Fibroblast of lung (primary cell): ENCODE data around the gene HILPDA. TPM values are rescaled to one million over a fixed set of nuclear protein-coding genes. Genes with fewer than 3 reads are reported as not detected.
A peak's percentile ranks its signal among the peaks of the same experiment; 100 is the strongest.

Source experiments
- DNase-seq, 2 donors: peaks; one replicate each; pipeline versions ENCODE4 v3.0.0 to v3.0.0-alpha.2; 2010; ENCODE audit warnings: low read depth in 2 of 2
- H2AFZ ChIP-seq: 2 replicates; pipeline ENCODE4 v1.5.1; 2012; ENCODE audit warnings: low read length, control low read depth, inconsistent platforms
- H3K27ac ChIP-seq: 2 replicates; pipeline ENCODE4 v1.5.1; 2011; ENCODE audit warnings: low read length, control low read depth; ENCODE audit not compliant: insufficient read depth
- H3K27me3 ChIP-seq: 2 replicates; pipeline ENCODE4 v1.5.1; 2011; ENCODE audit warnings: mild to moderate bottlenecking, low read length; ENCODE audit not compliant: control insufficient read depth, insufficient read depth
- H3K36me3 ChIP-seq: 2 replicates; pipeline ENCODE4 v1.5.1; 2011; ENCODE audit warnings: low read length; ENCODE audit not compliant: control insufficient read depth, insufficient read depth
- H3K4me1 ChIP-seq: 2 replicates; pipeline ENCODE4 v1.5.1; 2011; ENCODE audit warnings: low read length; ENCODE audit not compliant: control insufficient read depth, insufficient read depth; ENCODE audit errors: extremely low read depth
- H3K4me2 ChIP-seq: 2 replicates; pipeline ENCODE4 v1.5.1; 2011; ENCODE audit warnings: low read length, control low read depth; ENCODE audit not compliant: insufficient read depth; ENCODE audit errors: extremely low read depth
- H3K4me3 ChIP-seq, 4 experiments: fragments of 200-600 bp in 1 of 4; sonication (generic) in 1 of 4; replicated peaks in 1 of 4; 2 replicates each; pipeline ENCODE4 v1.5.1; 2011 to 2016; ENCODE audit warnings: low read length in 4 of 4, low read depth in 3 of 4, mild to moderate bottlenecking in 3 of 4, control low read depth in 2 of 4, inconsistent platforms in 1 of 4, mixed read lengths in 1 of 4; ENCODE audit not compliant: insufficient read depth in 1 of 4; ENCODE audit errors: control extremely low read depth in 1 of 4
- H3K79me2 ChIP-seq: 2 replicates; pipeline ENCODE4 v1.5.1; 2012; ENCODE audit warnings: mild to moderate bottlenecking, low read length, inconsistent platforms; ENCODE audit not compliant: control insufficient read depth, insufficient read depth
- H3K9ac ChIP-seq: 2 replicates; pipeline ENCODE4 v1.5.1; 2011; ENCODE audit warnings: mild to moderate bottlenecking, low read length, control low read depth; ENCODE audit not compliant: insufficient read depth
- H3K9me3 ChIP-seq: 2 replicates; pipeline ENCODE4 v1.5.1; 2012; ENCODE audit warnings: low read depth, low read length; ENCODE audit not compliant: control insufficient read depth, insufficient read depth
- H4K20me1 ChIP-seq: 2 replicates; pipeline ENCODE4 v1.5.1; 2011; ENCODE audit warnings: low read length; ENCODE audit not compliant: control insufficient read depth, insufficient read depth; ENCODE audit errors: extremely low read depth
- EZH2 ChIP-seq: IDR thresholded peaks from 2 replicates; pipeline ENCODE4 v1.5.1; 2012; ENCODE audit warnings: low read length, control low read depth, mild to moderate bottlenecking; ENCODE audit errors: missing control alignments
- polyA plus RNA-seq, 2 donors: library from polyadenylated mRNA; depleted of rRNA in 1 of 2; stranded (reverse) in 1 of 2; unstranded in 1 of 2; fragments of >200 nt; gene quantifications; 2 replicates each; pipeline ENCODE4 v1.2.1, GENCODE V29; 2011 to 2012; ENCODE audit warnings: missing spikeins in 1 of 2
- total RNA-seq: library from RNA; depleted of rRNA; stranded (reverse); fragments of >200 nt; gene quantifications from 2 replicates; pipeline ENCODE4 v1.2.1, GENCODE V29; 2014
- TF ChIP-seq, protein P1 (sequence below), 2 donors: IDR thresholded peaks in 1 of 2; conservative IDR thresholded peaks in 1 of 2; 1 replicate in 1 of 2; 2 replicates in 1 of 2; pipeline ENCODE4 v1.5.1; 2011 to 2012; ENCODE audit warnings: low read length in 2 of 2, control low read depth in 1 of 2, inconsistent platforms in 1 of 2, low read depth in 1 of 2, mild to moderate bottlenecking in 1 of 2

Gene HILPDA
- total and polyA plus RNA-seq, 2 donors (not counting 1 experiment from before 2014, with no cell fraction given), result 17.7 to 20.1 TPM

DNA sequence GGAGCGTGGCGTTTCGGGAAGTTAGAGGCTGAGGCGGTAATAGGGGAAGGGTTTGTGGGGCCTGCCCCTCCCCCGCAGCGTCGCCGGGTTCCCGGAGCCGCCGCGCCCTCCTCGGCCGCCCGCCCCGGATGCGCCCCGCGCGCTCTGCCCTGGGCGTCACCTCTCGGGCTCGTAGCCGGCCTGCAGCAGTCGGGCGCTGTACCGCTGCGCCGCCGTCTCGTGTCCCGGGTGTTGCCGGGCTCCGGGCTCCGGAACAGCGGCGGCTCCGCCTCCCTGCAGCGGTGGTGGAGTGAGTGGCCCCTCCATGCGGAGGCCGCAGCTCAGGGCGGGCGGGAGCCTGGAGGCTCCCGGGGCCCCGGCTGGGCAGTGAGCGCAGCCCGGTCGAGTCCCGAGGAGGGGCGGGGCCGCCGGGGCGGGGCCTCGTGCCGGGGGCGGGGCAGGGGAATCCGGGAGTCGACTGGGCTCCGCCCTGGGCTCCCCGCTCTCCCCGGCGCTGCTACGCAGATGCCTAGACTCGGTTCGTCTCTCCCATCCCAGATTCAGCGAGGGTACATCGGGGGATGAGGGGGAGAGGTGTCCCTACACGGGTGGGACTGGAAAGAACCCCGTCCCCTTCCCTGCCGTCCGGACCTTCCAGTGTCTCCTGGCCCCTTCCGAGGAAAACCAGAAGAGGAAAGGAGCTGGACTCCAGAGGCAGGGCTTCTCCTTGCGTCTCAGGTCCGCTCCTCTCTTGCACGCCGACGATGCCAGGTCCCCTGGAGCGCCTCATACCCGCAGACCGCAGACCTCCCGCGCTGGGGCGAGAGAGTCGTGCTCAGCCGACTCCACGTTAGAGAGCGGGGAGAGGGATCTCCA, 45.9 kb upstream of the HILPDA start, which contains the start of gene IMPDH1:
IMPDH1 (minus strand) TSS at position 387 of the 855 bp plus-strand sequence; CDS start at position 306, 81 bp downstream.
- DNase-seq, result peak; percentile 81 to 87
- Histone ChIP-seq H3K79me2 (peaks cover 5% of the 10 kb centered on the region), H3K27me3 (no peaks in the 10 kb centered on the region), H3K4me3 (peak within 1 kb of the TSS; percentile 75 to 92 (median 82)), H3K36me3 (no peaks in the 10 kb centered on the region), H3K27ac (peak within 1 kb of the TSS; percentile 74), H3K9ac (peak within 1 kb of the TSS; percentile 65), H3K4me1 (peaks cover 4% of the 10 kb centered on the region), H2AFZ (peak within 1 kb of the TSS; percentile 100), H3K9me3 (no peaks in the 10 kb centered on the region), H3K4me2 (peak within 1 kb of the TSS; percentile 97), H4K20me1 (no peaks in the 10 kb centered on the region)
- TF ChIP-seq, protein P1, sequence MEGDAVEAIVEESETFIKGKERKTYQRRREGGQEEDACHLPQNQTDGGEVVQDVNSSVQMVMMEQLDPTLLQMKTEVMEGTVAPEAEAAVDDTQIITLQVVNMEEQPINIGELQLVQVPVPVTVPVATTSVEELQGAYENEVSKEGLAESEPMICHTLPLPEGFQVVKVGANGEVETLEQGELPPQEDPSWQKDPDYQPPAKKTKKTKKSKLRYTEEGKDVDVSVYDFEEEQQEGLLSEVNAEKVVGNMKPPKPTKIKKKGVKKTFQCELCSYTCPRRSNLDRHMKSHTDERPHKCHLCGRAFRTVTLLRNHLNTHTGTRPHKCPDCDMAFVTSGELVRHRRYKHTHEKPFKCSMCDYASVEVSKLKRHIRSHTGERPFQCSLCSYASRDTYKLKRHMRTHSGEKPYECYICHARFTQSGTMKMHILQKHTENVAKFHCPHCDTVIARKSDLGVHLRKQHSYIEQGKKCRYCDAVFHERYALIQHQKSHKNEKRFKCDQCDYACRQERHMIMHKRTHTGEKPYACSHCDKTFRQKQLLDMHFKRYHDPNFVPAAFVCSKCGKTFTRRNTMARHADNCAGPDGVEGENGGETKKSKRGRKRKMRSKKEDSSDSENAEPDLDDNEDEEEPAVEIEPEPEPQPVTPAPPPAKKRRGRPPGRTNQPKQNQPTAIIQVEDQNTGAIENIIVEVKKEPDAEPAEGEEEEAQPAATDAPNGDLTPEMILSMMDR (conservative IDR thresholded peaks at IDR 0.05 in 1 of 2, IDR thresholded peaks at IDR 0.05 in 1 of 2; ENCODE audit: low read depth in 1 of 2, low read length in 2 of 2), result no peak
- no peak for TF ChIP-seq EZH2

DNA sequence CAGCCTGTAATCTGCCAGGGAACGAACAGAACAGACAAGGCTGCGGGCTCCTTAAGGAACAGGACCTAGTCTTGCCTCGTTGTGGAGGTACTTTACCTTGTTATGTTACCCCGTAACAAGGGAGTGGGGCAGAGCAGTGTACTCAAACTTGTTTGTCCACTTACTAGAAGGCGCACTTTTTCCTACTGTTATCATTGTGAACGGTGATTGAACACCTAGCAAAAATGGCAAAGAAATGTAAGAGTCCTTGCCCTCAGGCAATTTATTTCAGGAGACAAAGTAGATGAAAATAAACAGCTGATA, 45.3 kb upstream of the HILPDA start:
- Histone ChIP-seq H3K36me3 (no peaks in the 10 kb centered on the region), H3K9me3 (no peaks in the 10 kb centered on the region), H3K27ac (peak overlapping the region; percentile 74), H3K4me2 (peak overlapping the region; percentile 97), H3K27me3 (no peaks in the 10 kb centered on the region), H3K79me2 (no peaks in the 10 kb centered on the region), H3K9ac (peak overlapping the region; percentile 65), H2AFZ (peak overlapping the region; percentile 100), H3K4me3 (peak overlapping the region; percentile 73 to 92 (median 79)), H3K4me1 (peaks cover 4% of the 10 kb centered on the region), H4K20me1 (no peaks in the 10 kb centered on the region)
- TF ChIP-seq, protein P1 (conservative IDR thresholded peaks at IDR 0.05 in 1 of 2, IDR thresholded peaks at IDR 0.05 in 1 of 2; ENCODE audit: low read depth in 1 of 2, low read length in 2 of 2), result no peak
- no peak for TF ChIP-seq EZH2
- DNase-seq, result no peak

DNA sequence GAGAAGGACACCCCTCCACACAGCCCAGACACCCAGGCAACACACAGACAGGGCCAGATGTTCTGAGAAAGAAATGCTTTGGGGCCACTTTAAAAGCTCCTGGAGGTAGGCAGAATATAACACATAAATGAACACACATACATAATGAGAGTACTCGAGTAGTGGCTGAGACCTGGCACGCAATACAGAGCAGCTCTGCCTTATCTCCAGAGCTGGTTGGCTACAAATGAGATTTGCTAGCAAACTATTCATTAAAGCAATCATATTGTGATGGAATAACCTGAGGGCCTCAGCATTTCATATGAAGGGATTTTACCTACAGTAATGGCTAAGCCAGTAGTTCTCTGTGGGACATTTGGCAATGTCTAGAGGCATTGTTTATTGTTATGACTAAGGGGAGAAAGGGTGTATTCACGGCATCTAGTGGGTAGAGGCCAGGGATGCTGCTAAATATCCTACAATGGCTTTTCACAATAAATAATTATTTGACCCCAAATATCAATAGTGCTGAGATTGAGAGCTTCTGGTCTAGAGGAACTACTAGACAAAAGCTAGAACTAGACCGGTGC, 40.4 kb upstream of the HILPDA start:
- Histone ChIP-seq H2AFZ (no peak overlapping the region), H3K27me3 (no peaks in the 10 kb centered on the region), H3K4me1 (peaks cover 3% of the 10 kb centered on the region), H4K20me1 (no peaks in the 10 kb centered on the region), H3K36me3 (no peaks in the 10 kb centered on the region), H3K4me3 (no peak overlapping the region), H3K4me2 (no peak overlapping the region), H3K9me3 (no peaks in the 10 kb centered on the region), H3K79me2 (no peaks in the 10 kb centered on the region), H3K9ac (no peak overlapping the region), H3K27ac (no peak overlapping the region)
- no peak for TF ChIP-seq EZH2
- DNase-seq, result no peak
